Astrocyte (in vitro differentiated cells and primary cell): ENCODE results near the gene AFF3. TPM values are rescaled to one million over a fixed set of nuclear protein-coding genes. Genes with fewer than 3 reads are reported as not detected.

Experiments
- DNase-seq: peaks from one replicate; pipeline ENCODE4 v3.0.0-alpha.2; 2010; ENCODE audit warnings: low read depth
- FAIRE-seq: peaks from 2 replicates; lab custom pipeline; 2011; peaks lifted over from hg19 to GRCh38; lab: Jason Lieb, UNC
- H2AFZ ChIP-seq: 2 replicates; pipeline ENCODE4 v1.6.0; 2012; ENCODE audit warnings: low read depth, low read length, inconsistent platforms
- H3K27ac ChIP-seq: 2 replicates; pipeline ENCODE4 v1.5.1; 2011; ENCODE audit warnings: low read depth, low read length, inconsistent platforms
- H3K27me3 ChIP-seq: 2 replicates; pipeline ENCODE4 v1.6.0; 2011; ENCODE audit warnings: low read length, inconsistent platforms; ENCODE audit not compliant: insufficient read depth
- H3K36me3 ChIP-seq: 2 replicates; pipeline ENCODE4 v1.5.1; 2011; ENCODE audit warnings: low read length, inconsistent platforms; ENCODE audit not compliant: insufficient read depth
- H3K4me1 ChIP-seq: 2 replicates; pipeline ENCODE4 v1.5.1; 2011; ENCODE audit warnings: low read length, inconsistent platforms; ENCODE audit not compliant: insufficient read depth
- H3K4me2 ChIP-seq: 2 replicates; pipeline ENCODE4 v1.6.0; 2012; ENCODE audit warnings: low read length, inconsistent platforms
- H3K4me3 ChIP-seq: 2 replicates; pipeline ENCODE4 v1.5.1; 2011; ENCODE audit warnings: low read depth, mild to moderate bottlenecking, low read length, inconsistent platforms; ENCODE audit not compliant: insufficient read depth
- H3K79me2 ChIP-seq: 2 replicates; pipeline ENCODE4 v1.6.0; 2012; ENCODE audit warnings: mild to moderate bottlenecking, low read length, inconsistent platforms; ENCODE audit not compliant: insufficient read depth
- H3K9ac ChIP-seq: 2 replicates; pipeline ENCODE4 v1.6.0; 2012; ENCODE audit warnings: mild to moderate bottlenecking, low read length, inconsistent platforms
- H3K9me3 ChIP-seq: 2 replicates; pipeline ENCODE4 v1.5.1; 2012; ENCODE audit warnings: low read depth, mild to moderate bottlenecking, low read length, inconsistent platforms; ENCODE audit not compliant: insufficient read depth
- H4K20me1 ChIP-seq: 2 replicates; pipeline ENCODE4 v1.6.0; 2012; ENCODE audit warnings: low read length, inconsistent platforms; ENCODE audit not compliant: insufficient read depth
- H3K27ac Mint-ChIP-seq: one replicate; pipeline ENCODE4 v1.8.0; 2021; ENCODE audit warnings: mild to moderate bottlenecking, mixed read lengths; ENCODE audit not compliant: unreplicated experiment
- H3K27me3 Mint-ChIP-seq: one replicate; pipeline ENCODE4 v1.8.0; 2021; ENCODE audit warnings: low read depth, mixed read lengths; ENCODE audit not compliant: unreplicated experiment
- H3K36me3 Mint-ChIP-seq: one replicate; pipeline ENCODE4 v1.8.0; 2021; ENCODE audit warnings: low read depth, mixed read lengths; ENCODE audit not compliant: unreplicated experiment
- H3K4me1 Mint-ChIP-seq: one replicate; pipeline ENCODE4 v1.8.0; 2021; ENCODE audit warnings: low read depth, mixed read lengths; ENCODE audit not compliant: unreplicated experiment
- H3K4me3 Mint-ChIP-seq: one replicate; pipeline ENCODE4 v1.8.0; 2021; ENCODE audit warnings: mild to moderate bottlenecking, moderate library complexity, mixed read lengths; ENCODE audit not compliant: unreplicated experiment
- H3K9me3 Mint-ChIP-seq: one replicate; pipeline ENCODE4 v1.8.0; 2021; ENCODE audit warnings: mild to moderate bottlenecking, mixed read lengths; ENCODE audit not compliant: unreplicated experiment
- EZH2 ChIP-seq: IDR thresholded peaks from 2 replicates; pipeline ENCODE4 v1.6.1; 2012; ENCODE audit warnings: mild to moderate bottlenecking, low read length, inconsistent platforms; ENCODE audit not compliant: insufficient read depth
- total RNA-seq: library from RNA; stranded (reverse); gene quantifications from 2 replicates; pipeline ENCODE4 v1.2.1, GENCODE V29; 2021
- TF ChIP-seq, protein P1 (sequence below): IDR thresholded peaks from 2 replicates; pipeline ENCODE4 v1.5.1; 2011; ENCODE audit warnings: low read depth, mild to moderate bottlenecking, inconsistent platforms, low read length, moderate library complexity; ENCODE audit not compliant: insufficient read depth

Gene AFF3
- total RNA-seq, 1 donor from 2014 or later, result 14.7 TPM

- TF ChIP-seq, protein P1, sequence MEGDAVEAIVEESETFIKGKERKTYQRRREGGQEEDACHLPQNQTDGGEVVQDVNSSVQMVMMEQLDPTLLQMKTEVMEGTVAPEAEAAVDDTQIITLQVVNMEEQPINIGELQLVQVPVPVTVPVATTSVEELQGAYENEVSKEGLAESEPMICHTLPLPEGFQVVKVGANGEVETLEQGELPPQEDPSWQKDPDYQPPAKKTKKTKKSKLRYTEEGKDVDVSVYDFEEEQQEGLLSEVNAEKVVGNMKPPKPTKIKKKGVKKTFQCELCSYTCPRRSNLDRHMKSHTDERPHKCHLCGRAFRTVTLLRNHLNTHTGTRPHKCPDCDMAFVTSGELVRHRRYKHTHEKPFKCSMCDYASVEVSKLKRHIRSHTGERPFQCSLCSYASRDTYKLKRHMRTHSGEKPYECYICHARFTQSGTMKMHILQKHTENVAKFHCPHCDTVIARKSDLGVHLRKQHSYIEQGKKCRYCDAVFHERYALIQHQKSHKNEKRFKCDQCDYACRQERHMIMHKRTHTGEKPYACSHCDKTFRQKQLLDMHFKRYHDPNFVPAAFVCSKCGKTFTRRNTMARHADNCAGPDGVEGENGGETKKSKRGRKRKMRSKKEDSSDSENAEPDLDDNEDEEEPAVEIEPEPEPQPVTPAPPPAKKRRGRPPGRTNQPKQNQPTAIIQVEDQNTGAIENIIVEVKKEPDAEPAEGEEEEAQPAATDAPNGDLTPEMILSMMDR, result no peak
- TF ChIP-seq EZH2, result no peak
- no peaks in the 10 kb centered on the region for H3K79me2 ChIP-seq
- H3K4me3 Mint-ChIP-seq, result no peak overlapping the region
These were observed 446.5 kb downstream of the AFF3 start for GRCh38 chr2:99695944-99696253.

GRCh38 chr2:99695130-99695943 lies 447.1 kb downstream of the AFF3 start:
- H3K9me3 Mint-ChIP-seq, result no peaks in the 10 kb centered on the region
- H3K27ac ChIP-seq, result no peak overlapping the region
- no peaks in the 10 kb centered on the region for H3K9me3 ChIP-seq
- peaks cover 8% of the 10 kb centered on the region for H3K27me3 Mint-ChIP-seq
- no peaks in the 10 kb centered on the region for H3K36me3 ChIP-seq
- peaks cover 24% of the 10 kb centered on the region for H3K4me1 ChIP-seq
- no peak overlapping the region for H3K27ac Mint-ChIP-seq
- no peak overlapping the region for H3K4me2 ChIP-seq
- no peak overlapping the region for H3K4me3 Mint-ChIP-seq
- H3K4me3 ChIP-seq, result no peak overlapping the region
- H3K9ac ChIP-seq, result no peak overlapping the region
- no peak for FAIRE-seq
- peaks cover 5% of the 10 kb centered on the region for H3K36me3 Mint-ChIP-seq
- H2AFZ ChIP-seq, result no peak overlapping the region
- H3K79me2 ChIP-seq, result no peaks in the 10 kb centered on the region
- H3K4me1 Mint-ChIP-seq, result peaks cover 44% of the 10 kb centered on the region
- no peak for DNase-seq
- no peaks in the 10 kb centered on the region for H4K20me1 ChIP-seq
- TF ChIP-seq EZH2, result no peak
- TF ChIP-seq, protein P1, result no peak
- H3K27me3 ChIP-seq, result no peaks in the 10 kb centered on the region

More at GRCh38 chr2:99695944-99696253, 446.5 kb downstream of the AFF3 start:
- Histone ChIP-seq H3K4me3 (no peak overlapping the region), H4K20me1 (no peaks in the 10 kb centered on the region), H3K27me3 (no peaks in the 10 kb centered on the region), H3K9me3 (no peaks in the 10 kb centered on the region), H3K9ac (no peak overlapping the region), H3K4me1 (peaks cover 24% of the 10 kb centered on the region), H3K36me3 (no peaks in the 10 kb centered on the region), H3K4me2 (no peak overlapping the region), H2AFZ (no peak overlapping the region), H3K27ac (no peak overlapping the region)
- H3K27me3 Mint-ChIP-seq, result peaks cover 8% of the 10 kb centered on the region
- no peak overlapping the region for H3K27ac Mint-ChIP-seq
- H3K4me1 Mint-ChIP-seq, result peaks cover 44% of the 10 kb centered on the region
- no peaks in the 10 kb centered on the region for H3K9me3 Mint-ChIP-seq
- H3K36me3 Mint-ChIP-seq, result peaks cover 5% of the 10 kb centered on the region
- peak; percentile 44 for DNase-seq
- no peak for FAIRE-seq

DNA sequence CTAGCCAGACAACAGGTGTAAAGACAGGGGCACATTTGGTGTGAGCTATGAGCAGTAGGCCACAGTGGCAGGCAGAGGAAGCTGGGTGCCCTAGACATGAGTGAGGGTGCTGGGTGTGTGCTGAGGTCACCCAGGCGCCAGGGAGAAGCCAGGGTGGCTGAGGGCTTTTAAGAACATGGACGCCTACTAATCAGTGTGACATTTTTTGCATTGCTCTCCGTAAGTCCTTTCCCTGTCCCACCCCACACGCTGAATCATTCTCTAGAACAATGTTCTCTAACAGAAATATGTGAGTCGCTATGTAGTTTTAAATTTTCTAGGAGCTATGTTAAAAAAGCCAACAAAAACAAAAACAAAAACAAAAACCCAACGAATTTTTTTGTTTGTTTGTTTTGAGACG lies 448.1 kb downstream of the AFF3 start:
- Histone ChIP-seq H3K9me3 (no peaks in the 10 kb centered on the region), H3K4me3 (no peak overlapping the region), H3K4me2 (no peak overlapping the region), H3K27ac (no peak overlapping the region), H4K20me1 (no peaks in the 10 kb centered on the region), H3K9ac (no peak overlapping the region), H3K4me1 (peaks cover 23% of the 10 kb centered on the region), H3K27me3 (no peaks in the 10 kb centered on the region), H3K79me2 (no peaks in the 10 kb centered on the region), H3K36me3 (no peaks in the 10 kb centered on the region), H2AFZ (no peak overlapping the region)
- Mint-ChIP-seq H3K4me3 (no peak overlapping the region), H3K27me3 (peaks cover 8% of the 10 kb centered on the region), H3K27ac (no peak overlapping the region), H3K9me3 (no peaks in the 10 kb centered on the region), H3K4me1 (peaks cover 39% of the 10 kb centered on the region), H3K36me3 (peaks cover 5% of the 10 kb centered on the region)
- FAIRE-seq, result no peak
- no peak for DNase-seq
- TF ChIP-seq, protein P1, result no peak
- TF ChIP-seq EZH2, result no peak
